ENCODE results near the gene CHAMP1.

GRCh38 chr13:114319441-114319913 is 5.2 kb downstream of the CHAMP1 start:
- TF ChIP-seq POLR2AphosphoS5 (IDR thresholded peaks at IDR 0.05; ENCODE audit: low read depth) (no peak), CTCF (IDR thresholded peaks at IDR 0.05; ENCODE audit: insufficient read depth, low read length) (no peak), GABPA (IDR thresholded peaks at IDR 0.05; ENCODE audit: low read depth) (no peak), SPI1 (IDR thresholded peaks at IDR 0.05; ENCODE audit: borderline replicate concordance, low read depth) (no peak), REST (IDR thresholded peaks at IDR 0.05; ENCODE audit: insufficient replicate concordance, low read depth) (no peak)

Measured in HL-60 (cell line).